Measurements from ENCODE around the gene ZNF808.
"Not testable (repeated sequence)": the region's sequence is repeated elsewhere in the genome, so short reads cannot be mapped to it uniquely, and the experiment has no call there.

DNA sequence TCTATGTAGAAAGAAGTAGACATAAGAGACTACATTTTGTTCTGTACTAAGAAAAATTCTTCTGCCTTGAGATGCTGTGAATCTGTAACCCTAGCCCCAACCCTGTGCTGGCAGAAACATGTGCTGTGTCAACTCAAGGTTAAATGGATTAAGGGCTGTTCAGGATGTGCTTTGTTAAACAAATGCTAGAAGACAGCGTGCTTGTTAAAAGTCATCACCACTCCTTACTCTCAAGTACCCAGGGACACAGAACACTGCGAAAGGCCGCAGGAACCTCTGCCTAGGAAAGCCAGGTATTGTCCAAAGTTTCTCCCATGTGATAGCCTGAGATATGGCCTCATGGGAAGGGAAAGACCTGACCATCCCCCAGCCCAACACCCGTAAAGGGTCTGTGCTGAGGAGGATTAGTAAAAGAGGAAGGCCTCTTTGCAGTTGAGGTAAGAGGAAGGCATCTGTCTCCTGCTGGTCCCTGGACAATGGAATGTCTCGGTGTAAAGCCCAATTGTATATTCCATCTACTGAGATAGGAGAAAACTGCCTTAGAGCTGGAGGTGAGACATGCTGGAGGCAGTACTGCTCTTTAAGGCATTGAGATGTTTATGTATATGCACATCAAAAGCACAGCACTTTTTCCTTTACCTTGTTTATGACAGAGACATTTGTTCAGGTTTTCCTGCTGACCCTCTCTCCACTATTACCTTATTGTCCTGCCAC, 31.4 kb downstream of the ZNF808 start:
- TF ChIP-seq, protein P1, sequence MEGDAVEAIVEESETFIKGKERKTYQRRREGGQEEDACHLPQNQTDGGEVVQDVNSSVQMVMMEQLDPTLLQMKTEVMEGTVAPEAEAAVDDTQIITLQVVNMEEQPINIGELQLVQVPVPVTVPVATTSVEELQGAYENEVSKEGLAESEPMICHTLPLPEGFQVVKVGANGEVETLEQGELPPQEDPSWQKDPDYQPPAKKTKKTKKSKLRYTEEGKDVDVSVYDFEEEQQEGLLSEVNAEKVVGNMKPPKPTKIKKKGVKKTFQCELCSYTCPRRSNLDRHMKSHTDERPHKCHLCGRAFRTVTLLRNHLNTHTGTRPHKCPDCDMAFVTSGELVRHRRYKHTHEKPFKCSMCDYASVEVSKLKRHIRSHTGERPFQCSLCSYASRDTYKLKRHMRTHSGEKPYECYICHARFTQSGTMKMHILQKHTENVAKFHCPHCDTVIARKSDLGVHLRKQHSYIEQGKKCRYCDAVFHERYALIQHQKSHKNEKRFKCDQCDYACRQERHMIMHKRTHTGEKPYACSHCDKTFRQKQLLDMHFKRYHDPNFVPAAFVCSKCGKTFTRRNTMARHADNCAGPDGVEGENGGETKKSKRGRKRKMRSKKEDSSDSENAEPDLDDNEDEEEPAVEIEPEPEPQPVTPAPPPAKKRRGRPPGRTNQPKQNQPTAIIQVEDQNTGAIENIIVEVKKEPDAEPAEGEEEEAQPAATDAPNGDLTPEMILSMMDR (IDR thresholded peaks at IDR 0.05; ENCODE audit: insufficient read depth, low read length, poor library complexity, severe bottlenecking) = not testable (repeated sequence)
- TF ChIP-seq EZH2phosphoT487 (conservative IDR thresholded peaks at IDR 0.05; ENCODE audit: low read length) = not testable (repeated sequence)

Measured in SU-DHL-6 (cell line).